Measurements from ENCODE around the gene ADAT3.

DNA sequence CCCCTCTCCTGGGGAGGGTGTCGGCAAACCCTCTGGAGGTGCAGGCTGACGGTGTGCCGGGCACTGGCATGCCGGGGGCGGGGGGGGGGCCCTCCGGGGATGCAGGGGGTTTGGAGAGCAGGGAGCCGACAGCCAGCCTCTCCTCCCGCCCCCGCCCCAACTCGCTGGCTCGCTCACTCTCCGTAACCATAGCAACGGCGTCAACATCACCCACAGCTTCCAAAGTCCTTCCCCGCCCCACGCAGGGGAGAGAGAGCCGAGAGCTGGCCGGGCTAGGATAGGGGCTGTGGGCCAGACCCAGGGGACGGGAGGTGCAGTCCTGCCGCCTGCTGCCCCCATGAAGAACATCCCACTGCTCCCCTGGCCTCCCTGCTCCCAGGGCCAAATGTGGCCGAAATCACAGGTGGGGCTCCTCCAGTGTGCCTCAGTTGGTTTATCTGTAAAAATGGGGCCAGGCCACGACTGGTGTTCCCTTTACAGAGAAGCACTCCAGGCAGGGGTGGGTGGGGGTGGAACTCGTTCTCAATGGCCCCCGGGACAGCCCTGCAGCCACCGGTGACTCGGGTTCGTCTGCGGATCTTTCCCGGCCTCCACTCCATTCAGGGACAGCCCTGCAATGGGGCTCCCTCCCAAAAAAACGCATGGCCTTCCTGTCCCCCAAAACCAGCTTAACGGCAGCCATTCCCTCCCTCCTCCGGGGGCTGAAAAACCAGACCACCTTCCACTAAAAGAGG is 45.0 kb upstream of the ADAT3 start:
- TF ChIP-seq ZNF449 (tag by site-specific recombination; IDR thresholded peaks at IDR 0.05) (no peak), REST (tag by site-specific recombination; IDR thresholded peaks at IDR 0.05) (no peak)
